PFSK-1 (cell line): ENCODE data around the gene PRSS33.

Experiments
- FOXP2 ChIP-seq: optimal IDR thresholded peaks from 2 replicates; pipeline ENCODE3; 2011; ENCODE audit warnings: borderline replicate concordance, control low read depth, inconsistent platforms; ENCODE audit not compliant: insufficient read depth; ENCODE audit errors: extremely low read length, extremely low read depth
- POLR2AphosphoS5 ChIP-seq: IDR thresholded peaks from 2 replicates; pipeline ENCODE4 v1.6.1; 2012; ENCODE audit warnings: low read depth, mild to moderate bottlenecking, control low read depth, low read length, moderate library complexity
- SIN3A ChIP-seq: IDR thresholded peaks from 2 replicates; pipeline ENCODE4 v1.6.1; 2012; ENCODE audit warnings: mild to moderate bottlenecking, low read length, moderate library complexity, borderline replicate concordance; ENCODE audit not compliant: insufficient read depth
- TAF1 ChIP-seq: IDR thresholded peaks from 2 replicates; pipeline ENCODE4 v1.6.1; 2012; ENCODE audit warnings: low read length, control low read depth, borderline replicate concordance; ENCODE audit not compliant: insufficient read depth
- TF ChIP-seq, protein P1 (sequence below), 2 experiments: IDR thresholded peaks; 2 replicates each; pipeline versions ENCODE4 v1.6.1 to v1.8.0; 2011 to 2012; ENCODE audit warnings: low read depth in 2 of 2, low read length in 2 of 2, control low read depth in 1 of 2, inconsistent platforms in 1 of 2, mild to moderate bottlenecking in 1 of 2, moderate library complexity in 1 of 2; ENCODE audit not compliant: insufficient read depth in 1 of 2

Gene PRSS33

DNA sequence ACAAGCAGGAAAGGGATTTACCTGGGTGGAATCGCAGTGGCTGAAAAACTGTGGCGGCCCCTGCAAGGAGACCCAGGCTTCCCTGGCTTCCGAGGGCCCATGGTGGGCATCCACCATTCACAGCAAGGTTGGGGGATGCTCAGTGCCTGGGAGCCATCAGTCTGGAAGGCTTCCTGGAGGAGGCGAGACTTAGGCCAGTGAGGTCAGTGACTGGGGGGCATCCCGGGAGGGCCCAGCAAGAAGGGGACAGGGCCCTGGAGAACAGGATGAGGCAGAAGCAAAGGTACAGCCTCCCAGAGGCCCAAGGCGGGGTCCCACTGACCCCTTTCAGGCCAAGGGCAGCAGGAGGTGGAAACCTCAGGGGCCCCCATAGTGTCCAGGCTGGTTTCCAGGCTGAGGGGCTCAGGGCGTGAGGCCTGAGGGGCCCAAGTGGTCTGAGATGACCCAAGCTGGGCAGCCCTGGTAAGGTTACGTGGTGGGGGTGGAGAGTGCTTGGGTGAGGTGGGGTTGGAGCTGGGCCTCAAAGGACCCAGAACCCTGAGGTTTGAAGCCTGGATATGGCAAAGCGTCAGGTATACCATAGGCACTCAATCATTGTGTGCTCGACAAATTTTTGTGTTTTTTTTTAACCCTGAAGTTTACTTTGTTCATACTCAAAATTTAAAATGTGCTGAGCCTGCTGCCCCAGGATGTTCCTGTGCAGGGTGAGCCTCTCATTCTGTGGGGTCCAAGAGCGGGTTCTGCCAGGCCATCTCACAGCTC is 50.7 kb downstream of the PRSS33 start:
- no peak for TF ChIP-seq TAF1
- TF ChIP-seq, protein P1, sequence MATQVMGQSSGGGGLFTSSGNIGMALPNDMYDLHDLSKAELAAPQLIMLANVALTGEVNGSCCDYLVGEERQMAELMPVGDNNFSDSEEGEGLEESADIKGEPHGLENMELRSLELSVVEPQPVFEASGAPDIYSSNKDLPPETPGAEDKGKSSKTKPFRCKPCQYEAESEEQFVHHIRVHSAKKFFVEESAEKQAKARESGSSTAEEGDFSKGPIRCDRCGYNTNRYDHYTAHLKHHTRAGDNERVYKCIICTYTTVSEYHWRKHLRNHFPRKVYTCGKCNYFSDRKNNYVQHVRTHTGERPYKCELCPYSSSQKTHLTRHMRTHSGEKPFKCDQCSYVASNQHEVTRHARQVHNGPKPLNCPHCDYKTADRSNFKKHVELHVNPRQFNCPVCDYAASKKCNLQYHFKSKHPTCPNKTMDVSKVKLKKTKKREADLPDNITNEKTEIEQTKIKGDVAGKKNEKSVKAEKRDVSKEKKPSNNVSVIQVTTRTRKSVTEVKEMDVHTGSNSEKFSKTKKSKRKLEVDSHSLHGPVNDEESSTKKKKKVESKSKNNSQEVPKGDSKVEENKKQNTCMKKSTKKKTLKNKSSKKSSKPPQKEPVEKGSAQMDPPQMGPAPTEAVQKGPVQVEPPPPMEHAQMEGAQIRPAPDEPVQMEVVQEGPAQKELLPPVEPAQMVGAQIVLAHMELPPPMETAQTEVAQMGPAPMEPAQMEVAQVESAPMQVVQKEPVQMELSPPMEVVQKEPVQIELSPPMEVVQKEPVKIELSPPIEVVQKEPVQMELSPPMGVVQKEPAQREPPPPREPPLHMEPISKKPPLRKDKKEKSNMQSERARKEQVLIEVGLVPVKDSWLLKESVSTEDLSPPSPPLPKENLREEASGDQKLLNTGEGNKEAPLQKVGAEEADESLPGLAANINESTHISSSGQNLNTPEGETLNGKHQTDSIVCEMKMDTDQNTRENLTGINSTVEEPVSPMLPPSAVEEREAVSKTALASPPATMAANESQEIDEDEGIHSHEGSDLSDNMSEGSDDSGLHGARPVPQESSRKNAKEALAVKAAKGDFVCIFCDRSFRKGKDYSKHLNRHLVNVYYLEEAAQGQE (IDR thresholded peaks at IDR 0.05; ENCODE audit: insufficient read depth in 1 of 2, low read depth in 2 of 2, low read length in 2 of 2): no peak
- no peak for TF ChIP-seq FOXP2
- TF ChIP-seq SIN3A: no peak
- no peak for TF ChIP-seq POLR2AphosphoS5

DNA sequence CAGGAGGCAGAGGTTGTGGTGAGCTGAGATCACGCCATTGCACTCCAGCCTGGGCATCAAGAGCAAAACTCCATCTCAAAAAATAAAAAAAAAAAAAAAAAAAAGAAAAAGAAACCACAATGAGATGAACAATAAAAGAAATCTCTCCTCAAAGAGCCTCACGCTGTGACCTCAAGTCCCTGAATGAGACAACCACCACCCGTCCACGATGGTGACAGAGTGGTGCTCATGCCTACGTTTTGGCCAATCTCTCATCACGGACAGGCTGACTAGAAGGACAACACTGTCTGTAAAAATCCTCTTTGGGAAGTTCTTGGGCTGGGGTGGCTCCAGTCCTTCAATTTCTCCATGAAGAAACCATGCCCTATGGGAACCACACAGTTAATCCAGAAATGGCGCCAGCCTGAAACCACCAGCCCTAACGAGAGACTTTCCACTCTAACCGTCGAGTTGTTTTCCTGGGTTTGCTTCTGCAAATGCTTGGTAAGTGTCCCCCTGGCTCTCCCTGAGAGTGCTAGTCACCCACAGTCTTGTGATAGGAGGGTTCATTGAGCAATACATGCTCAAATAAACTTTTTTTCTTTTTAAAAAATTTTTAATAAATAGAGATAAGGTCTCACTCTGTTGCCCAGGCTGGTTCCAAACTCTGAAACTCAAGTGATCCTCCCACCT is 52.4 kb downstream of the PRSS33 start:
- TF ChIP-seq, protein P1 (IDR thresholded peaks at IDR 0.05; ENCODE audit: insufficient read depth in 1 of 2, low read depth in 2 of 2, low read length in 2 of 2): no peak
- TF ChIP-seq TAF1: no peak
- no peak for TF ChIP-seq FOXP2
